DMS53 (cell line): ENCODE data around the gene ACOX3.

Source experiments
- DNase-seq: peaks from one replicate; lab custom pipeline; 2025; lab: John Stamatoyannopoulos, UW

The ACOX3 gene

DNA sequence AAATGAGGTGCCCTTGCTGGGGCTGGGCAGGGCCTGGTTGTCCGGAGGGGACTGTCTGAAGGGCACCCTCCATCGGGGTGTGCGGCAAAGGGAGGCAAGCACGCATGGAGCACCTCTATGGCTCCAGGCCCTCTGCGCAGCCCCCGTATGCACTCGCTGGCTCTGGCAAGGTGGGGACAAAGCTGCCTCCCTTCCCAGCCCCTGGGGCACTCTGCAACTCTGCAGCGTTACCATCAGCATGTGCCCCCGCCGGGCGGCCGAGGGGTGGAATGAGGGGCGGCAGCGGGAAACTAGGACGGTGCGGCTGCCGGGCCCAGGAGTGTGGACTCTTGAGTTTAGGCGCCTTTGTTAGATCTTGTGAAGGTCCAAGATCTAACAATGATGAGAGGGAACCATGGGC is 26.5 kb upstream of the ACOX3 start:
- no peak for DNase-seq

DNA sequence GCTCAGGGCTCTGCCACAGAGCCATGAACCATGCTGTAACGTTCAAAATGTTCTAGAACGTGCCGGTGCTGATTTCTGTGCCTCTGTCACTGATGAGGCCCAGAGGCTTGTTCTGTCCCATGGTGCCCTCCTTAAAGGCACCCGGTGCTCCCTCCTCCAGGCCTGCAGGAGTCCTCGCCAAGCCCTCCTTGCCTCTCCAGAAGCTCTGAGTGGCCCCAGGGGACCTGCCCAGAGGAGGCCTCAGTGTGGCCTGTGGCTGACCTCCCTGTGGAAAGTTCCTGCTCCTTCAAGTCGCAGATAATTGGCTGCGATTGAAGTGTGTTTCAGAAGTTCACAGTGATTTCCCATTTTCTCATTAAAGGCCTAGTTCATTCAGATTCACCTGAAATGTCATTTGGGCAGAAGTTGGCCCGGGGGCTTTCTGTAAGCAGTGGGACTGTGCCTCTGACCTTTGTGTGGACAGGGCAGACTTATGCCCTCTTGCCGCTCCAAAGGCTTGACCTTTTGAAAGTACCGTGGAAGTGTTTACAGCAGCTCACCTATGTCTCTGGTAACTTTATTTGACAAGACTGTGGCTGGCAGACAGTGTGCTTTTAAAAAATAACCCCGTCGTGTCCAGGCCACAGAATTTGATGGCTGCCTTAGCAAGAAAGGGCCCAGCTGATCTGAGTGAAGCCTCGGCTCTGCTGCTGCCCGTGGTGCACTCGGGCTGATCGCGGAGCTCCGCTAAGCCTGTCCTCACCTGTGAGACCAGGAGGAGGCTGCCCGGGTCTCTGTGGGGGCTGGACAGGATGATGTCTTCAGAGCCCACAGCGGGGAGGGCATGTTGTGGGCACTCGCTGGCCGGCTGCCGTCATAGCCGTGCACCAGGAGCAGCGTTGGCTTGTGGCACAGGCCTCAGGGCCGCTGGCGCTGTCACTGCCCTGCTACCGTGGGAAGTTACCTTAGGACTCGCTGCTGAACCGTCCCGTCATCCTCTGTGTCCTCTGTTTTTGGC is 25.4 kb upstream of the ACOX3 start:
- no peak for DNase-seq

DNA sequence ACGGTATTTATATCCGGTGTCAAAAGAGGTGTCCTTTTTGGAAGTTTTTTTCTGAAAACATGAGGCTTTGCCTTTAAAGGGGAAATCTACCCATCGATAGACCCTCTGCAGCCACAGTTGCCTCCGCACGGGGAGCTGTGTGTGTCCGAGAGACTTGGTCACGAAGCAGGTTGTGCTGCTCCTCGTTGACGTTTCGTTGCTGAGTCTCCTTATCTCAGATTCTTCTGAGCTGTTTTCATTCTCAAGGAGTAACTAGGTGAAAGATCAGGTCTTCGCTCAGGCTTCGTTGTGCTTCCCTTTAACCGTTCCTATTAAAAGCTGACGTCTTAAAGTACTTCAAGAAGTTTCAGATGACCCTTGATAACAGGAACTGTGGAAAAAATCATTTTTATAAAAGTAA is 23.9 kb upstream of the ACOX3 start:
- DNase-seq = no peak

DNA sequence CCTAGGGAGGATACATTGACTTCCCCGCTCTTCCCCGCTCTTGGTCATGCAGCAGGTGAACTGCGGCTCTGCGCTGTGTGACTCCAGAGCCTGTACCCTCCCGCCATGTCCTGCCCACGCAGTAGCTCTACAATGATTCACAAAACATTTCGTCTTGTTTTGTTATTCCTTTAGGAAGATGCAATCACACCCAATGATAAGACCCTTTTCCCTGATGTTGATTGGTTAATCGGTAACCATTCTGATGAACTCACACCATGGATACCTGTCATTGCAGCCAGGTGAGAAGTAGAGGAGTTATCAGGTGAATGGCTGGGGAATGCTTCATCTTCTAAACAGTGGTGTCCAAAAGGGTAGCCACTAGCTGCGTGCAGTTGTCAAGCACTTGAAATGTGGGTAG is 23.3 kb upstream of the ACOX3 start:
- DNase-seq = no peak

DNA sequence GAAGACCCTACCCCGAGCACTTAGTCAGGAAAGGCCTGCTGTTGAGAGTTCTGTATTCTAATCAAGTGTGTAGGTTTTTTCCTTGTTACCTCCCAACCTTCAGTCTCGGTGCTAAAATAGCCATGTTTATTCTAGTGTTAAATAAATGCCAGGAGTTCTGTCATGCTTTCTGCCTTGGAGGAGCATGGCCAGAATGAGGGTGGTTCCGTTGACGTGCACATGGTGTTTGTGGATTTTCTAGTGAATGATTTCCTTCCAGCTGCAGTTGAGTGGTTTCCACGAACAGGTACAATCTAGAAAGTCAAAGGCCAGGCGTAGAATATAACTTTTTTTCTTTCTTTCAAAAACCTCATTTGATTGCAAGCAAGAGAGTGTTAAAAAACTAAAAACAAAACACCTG is 21.1 kb upstream of the ACOX3 start:
- no peak for DNase-seq

DNA sequence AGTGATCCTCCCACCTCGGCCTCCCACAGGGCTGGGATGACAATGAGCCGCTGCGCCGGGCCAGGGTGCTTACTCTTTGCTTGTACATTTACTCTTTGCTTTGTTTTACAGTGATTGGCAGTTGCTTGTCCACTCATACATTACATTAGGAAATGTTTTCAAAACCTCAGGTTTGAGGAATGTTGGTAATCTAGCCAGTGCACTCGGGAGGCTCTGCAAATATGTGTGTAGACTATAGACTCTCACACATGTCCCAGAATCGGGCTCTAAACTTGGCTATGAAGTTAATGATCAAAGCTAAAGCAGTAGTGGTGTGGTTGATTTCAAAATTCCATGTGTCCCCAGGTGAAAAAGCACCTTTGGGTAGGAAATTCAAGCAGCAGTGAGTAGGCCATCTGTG is 20.6 kb upstream of the ACOX3 start:
- DNase-seq = no peak

DNA sequence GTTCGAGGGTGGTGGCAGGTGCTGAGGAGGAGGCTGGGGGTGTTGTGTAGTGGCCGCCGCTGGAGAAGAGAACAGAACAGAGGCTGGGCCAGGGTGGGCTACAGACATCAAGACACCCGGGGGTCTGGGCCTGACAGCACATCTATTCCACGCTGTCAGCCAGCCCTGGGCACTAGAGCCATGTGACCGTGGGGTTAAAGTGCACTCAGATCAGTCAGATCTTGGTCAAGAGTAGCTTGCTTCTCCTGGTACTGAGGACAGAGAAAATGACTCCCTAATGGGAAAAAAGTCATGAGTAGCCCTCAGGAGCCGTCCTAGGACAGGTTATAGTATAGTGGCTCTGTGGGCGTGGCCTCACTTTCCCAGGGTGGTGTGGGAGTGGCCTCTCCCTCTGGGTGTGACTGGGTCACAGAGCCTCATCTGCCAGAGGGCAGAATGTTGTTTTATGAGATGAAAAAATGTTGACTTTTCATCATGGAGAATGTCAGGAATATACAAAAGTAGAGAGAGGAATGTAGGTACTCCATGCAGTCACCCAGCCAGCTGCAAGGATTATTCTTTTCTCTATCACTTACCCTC is 19.4 kb upstream of the ACOX3 start:
- peak; percentile 31 for DNase-seq

DNA sequence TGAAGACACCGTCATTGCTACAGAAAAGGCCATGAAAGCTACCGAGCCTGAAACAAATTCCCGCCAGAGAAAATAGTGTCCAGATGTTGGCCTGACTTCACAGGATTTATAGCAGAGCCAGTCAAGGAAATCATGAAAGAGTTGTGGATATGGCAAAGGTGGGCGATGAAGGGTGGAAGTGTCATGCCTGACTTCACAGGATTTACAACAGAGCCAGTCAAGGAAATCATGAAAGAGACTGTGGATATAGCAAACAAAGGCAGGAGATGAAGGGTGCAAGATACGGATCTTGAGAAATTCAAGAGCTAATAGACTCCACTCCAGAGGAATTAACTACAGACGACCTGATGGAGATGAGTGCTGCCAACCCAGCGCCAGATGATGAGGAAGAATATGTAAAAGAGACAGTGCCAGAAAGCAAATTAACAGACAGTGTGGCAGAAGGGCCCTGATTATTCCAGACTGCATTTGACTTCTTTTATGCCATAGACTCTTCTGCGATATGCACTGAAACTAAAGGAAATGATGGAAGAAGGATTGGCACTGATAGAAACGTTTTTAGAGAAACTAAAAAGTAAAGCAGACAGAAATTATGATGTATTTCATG is 17.2 kb upstream of the ACOX3 start:
- DNase-seq = no peak

DNA sequence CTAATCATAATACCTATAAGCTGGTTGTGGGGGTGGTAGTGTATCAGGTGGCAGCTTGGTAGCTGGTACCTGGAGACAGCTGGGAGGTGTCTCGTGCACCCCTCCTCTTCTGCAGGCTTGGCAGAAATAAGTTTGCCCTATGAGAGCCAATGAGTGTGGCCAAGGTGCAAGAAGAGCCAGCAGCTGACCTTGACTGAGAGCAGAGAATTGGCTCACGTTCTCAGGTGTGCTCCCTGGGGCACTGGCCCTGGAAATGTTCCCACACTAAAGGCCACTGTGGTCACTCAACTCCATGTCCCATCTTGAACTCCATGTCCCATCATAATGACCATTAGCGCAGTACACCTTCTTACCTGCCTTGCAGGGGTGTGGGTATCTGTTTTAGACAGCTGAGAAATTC is 13.4 kb upstream of the ACOX3 start:
- no peak for DNase-seq

DNA sequence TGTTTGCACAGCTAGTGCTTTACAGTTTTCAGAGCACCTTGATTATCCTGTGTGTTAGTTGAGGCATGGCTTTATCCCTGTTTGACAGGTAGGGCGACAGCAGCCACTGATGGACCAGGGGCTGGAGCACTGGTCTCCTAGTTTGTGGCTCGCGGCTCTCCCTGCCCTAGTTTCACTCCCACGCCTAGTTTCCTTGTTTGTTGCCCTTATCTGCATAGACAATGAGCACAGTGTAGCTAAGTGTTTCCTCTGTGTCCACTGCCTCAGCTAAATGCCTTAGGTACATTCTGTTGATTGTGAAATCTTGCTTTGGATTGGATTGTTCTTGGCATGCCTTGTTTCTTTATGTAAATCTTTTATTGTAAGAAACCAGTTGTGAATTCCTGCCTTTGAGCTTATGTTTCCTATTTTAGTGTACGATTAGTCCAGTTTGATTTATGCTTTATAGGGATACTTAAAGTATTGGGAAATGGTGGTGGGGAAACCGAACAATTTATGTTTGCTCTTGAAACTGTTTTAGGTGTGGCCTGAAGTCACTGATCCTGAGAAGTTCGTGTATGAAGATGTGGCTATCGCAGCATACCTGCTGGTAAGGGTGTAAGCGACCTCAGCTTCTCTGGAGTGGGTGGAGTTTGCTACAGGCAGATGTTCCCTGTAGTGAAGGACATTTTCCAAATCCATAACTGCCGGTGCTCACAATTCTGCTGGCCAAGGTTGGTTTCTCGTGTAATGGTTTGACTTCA is 11.1 kb upstream of the ACOX3 start:
- no peak for DNase-seq

DNA sequence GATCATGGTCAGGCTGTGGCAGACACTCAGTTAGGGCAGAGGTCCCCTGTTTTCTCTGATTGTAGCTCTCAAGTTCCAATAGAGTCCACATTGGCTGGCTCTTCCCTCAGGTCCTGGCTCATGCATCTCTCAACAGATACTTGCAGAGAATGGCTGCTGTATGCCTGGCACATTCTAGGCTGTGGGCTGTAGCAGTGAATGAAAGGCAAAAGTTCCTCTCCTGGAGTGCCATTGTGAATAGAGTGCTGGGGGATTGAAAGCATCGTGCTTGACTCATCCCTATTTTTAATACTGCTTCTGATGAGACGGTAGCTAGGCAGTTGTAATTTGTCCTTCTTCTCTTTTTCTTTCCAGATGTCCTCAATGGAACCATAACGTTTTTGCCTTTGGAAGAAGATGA is 5.6 kb upstream of the ACOX3 start:
- no peak for DNase-seq

DNA sequence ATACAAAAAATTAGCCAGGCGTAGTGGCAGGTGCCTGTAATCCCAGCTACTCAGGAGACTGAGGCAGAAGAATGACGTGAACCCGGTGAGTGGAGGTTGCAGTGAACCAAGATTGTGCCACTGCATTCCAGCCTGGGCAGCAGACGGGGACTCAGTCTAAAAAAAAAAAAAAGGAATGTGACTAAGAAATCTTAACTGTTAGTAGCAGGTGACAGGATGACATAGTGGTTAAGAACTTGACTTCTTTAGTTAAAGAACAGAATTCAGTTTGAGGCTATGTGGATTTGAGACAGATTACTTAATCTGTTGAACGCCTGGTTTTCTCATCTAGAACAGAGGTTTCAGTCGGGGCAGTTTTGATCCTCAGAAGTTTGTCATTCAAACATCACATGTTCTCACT is 3.3 kb upstream of the ACOX3 start:
- no peak for DNase-seq

DNA sequence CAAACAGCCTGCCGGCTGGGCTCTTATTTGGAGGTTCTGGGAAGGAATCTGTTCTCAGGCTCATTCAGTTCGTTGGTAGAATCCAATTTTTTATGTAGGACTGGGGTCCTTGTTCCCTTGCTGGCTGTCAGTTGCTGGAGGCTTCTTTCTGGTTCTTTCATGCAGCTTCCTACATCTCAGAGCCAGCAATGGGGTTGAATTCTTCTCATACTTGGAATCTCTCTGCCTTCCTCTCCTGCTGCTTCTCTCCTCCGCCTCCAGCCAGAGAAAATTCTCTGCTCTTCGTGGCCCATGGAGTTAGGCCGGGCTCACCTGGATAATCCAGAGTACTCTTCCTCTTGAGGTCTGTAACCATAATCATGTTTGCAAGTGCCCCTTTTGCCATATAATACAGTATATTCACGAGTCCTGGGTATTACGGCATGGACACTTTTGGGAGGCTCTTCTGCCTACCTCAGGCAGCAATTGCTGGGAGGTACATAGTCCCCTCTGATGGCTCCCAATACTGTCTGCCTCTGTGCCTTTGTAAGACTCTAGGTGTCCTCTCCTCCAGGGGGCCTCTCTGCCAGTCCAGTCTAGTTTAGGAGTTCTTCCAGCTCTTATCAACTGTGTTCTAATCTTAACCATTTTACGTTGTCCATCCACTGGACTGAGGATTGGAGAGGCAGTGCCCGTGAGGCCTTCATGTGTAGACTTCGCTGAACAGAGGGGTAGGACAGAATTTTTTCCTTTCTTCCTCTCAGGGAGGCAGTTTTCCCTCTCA is 2.3 kb upstream of the ACOX3 start:
- no peak for DNase-seq

DNA sequence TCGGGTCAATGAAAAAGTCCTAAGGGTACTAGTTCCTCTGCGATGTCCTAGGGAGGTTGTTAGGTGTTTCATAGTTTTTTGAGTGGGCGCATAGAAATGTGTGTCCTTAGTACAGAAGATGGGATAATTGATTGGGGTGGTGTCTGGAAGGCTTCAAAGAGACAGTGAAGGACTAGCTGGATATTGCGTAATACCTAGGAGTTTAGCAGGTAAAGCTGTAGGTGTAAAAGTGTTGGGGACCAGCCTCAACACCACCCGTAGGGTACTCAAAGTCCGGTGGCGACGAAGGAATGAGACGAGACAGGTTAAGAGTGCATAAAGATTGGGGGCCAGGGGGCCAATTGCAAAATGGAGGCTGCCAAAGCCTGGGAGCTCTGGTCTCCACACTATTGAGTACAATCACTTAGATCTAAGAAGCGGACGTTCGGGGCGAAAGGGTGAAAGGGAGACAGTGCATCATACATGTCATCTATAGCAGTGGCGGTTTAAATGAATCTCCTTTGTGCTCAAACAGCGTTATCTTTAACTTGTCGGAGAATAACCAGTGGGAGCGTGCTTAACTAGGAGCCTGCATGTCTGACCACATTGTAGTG is 1.1 kb upstream of the ACOX3 start:
- DNase-seq = peak; percentile 36

DNA sequence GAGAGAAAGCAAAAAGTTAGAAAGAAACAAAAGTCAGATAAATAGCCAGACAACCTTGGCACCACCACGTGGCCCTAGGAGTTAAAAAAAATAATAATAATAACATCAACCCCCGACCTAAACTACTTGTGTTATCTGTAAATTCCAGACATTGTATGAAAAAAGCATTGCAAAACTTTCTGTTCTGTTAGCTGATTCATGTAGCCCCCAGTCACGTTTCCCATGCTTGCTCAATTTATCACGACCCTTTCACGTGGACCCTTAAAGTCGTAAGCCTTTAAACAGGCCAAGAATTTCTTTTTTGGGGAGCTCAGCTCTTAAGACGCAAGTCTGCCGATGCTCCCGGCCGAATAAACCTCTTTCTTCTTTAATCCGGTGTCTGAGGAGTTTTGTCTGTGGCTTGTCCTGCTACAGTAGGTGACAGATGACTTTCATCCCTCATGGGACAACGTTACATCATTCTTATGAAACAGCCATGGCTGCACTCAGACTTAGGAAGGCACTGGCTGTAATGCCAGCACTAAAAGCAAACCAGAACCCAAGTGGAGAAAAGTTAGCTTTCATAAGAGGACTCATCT is 520 bp downstream of the ACOX3 start:
- peak; percentile 80 for DNase-seq

DNA sequence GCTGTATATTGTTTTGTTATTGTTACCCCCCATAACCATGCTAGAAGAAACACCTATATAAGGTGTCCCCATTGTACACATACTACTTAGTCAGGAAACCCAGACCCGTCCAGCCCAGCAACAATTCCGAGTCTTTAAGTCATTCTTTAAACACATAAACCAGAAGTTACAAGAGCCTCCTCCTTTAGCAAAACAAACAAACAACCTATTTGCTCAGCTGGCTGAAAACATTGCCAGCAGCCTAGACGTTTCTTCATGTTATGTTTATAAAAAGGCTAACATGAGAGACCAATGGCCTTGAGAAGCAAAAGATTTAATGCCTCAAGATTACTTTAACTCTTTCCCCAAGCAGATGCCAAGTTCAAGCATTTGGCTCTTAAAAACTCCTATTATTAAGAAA is 1.4 kb downstream of the ACOX3 start:
- peak; percentile 69 for DNase-seq

DNA sequence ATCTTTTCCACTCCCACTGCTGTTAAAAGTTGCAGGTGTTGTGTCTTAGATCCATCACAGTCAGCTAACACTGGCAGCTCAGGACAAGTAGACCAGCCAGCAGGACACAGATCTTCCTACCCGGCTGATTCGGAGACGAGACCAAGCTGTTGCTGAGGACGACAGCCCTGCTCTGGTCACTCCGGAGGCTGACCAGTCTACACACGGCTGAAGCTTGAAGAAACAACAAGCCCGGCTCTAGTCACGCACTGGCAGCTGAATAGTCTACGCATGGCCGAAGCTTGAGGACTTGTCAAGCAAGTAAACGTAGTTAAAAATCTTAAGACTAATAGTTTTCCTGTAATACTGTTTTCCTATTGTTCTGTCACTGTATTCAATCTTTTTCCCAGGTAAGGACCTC is 1.8 kb downstream of the ACOX3 start:
- DNase-seq = peak; percentile 59

DNA sequence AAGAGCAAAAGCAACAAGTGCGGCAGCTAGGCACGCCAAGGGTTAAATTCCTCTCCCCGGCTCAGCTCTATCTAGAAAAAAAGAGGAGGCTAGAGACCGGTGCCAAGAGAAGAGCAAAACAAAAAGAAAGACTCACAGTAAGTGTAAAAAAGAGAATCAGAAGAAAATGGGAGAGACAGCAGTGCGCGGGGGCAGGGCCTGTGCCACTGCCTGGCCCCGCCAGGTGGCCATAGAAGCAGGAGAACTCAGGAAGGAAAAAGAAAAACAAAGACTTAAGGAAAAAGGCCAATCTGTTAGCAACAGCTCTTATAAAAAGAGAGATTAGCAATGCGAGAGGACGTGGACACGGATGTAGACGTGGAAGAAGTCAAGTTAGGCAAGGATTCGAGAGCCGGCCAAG is 3.2 kb downstream of the ACOX3 start:
- no peak for DNase-seq

DNA sequence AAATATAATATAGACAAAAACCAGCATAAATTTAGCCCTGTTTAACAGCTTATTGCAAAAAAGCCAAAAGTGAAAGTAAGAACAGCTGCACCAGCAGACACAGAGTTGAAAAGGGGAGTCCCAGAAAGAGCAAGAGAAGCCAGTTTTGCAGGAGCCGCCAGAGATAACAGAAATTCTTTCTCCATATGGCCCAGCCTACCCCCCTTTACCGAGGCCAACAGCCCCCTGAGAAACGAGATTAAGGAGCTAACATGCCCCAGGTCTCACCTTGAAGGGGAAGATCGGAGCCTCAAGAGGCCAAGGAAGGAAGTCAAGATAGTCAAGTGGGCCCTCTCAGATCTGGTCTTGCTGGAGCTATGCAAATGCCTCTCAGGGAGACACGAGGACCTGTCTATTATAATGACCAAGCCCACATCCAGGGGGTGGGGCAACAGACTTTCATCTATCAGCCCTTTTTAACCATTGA is 4.8 kb downstream of the ACOX3 start:
- no peak for DNase-seq

DNA sequence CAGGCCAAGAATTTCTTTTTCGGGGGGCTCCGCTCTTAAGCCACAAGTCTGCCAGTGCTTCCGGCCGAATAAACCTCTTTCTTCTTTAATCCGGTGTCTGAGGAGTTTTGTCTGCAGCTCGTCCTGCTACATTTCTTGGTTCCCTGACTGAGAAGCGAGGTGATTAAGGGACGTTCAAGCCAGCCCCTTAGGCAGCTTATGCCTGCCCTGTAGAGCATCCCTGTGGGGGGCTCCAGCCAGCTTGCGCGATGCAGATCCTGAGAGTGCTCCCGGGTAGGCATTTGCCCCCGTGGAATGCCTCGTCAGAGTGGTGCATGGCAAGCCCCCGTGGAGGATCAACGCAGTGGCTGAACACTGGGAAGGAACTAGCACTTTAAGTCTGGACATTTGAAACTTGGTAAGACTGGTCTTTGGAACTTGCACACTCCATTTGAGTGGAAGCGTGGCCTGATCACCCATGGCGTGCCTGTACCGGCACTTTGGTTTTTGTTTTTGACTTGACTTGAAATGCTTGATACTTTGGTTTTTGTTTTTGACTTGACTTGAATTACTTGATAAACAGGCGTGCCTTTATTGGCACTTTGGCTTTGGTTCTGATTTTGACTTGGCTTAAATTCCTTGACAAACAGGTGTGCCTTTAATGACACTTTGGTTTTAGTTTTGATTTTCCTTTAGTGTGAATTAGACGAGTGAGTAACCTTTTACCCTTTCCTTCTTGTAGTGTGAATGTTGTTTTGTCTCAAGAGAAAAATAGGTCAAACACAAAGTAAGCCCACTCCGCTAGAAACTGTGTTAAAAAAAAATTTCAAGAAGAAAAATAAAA is 6.1 kb downstream of the ACOX3 start:
- no peak for DNase-seq
